IPS-18c (cell line): ENCODE results near the gene PLEK.
"Not testable (repeated sequence)": the region's sequence is repeated elsewhere in the genome, so short reads cannot be mapped to it uniquely, and the experiment has no call there.

Source experiments
- H3K4me3 ChIP-seq: 2 replicates; pipeline ENCODE4 v1.7.0; 2013; ENCODE audit warnings: low read depth, mild to moderate bottlenecking, low read length, moderate library complexity; ENCODE audit not compliant: insufficient read depth
- H3K9me3 ChIP-seq: one replicate; pipeline ENCODE4 v1.6.1; 2013; ENCODE audit warnings: mild to moderate bottlenecking, low read length, moderate library complexity; ENCODE audit not compliant: control insufficient read depth, insufficient read depth

Gene PLEK

GRCh38 chr2:68371581-68371980 is 6.5 kb downstream of the PLEK start:
- no peak overlapping the region for H3K4me3 ChIP-seq
- no peaks in the 10 kb centered on the region for H3K9me3 ChIP-seq

- Histone ChIP-seq H3K9me3 (no peaks in the 10 kb centered on the region), H3K4me3 (no peak overlapping the region)
These were observed 7.4 kb downstream of the PLEK start for GRCh38 chr2:68372485-68372884.

GRCh38 chr2:68374184-68374583 is 9.1 kb downstream of the PLEK start:
- no peaks in the 10 kb centered on the region for H3K9me3 ChIP-seq
- H3K4me3 ChIP-seq = no peak overlapping the region

- no peak overlapping the region for H3K4me3 ChIP-seq
- H3K9me3 ChIP-seq = no peaks in the 10 kb centered on the region
These were observed 10.5 kb downstream of the PLEK start for GRCh38 chr2:68375582-68375981.

GRCh38 chr2:68377137-68377780 is 12.2 kb downstream of the PLEK start:
- H3K4me3 ChIP-seq = no peak overlapping the region

GRCh38 chr2:68378779-68379178 is 13.7 kb downstream of the PLEK start:
- H3K4me3 ChIP-seq, H3K9me3 ChIP-seq: not testable (repeated sequence)

More at GRCh38 chr2:68377137-68377780, 12.2 kb downstream of the PLEK start:
- H3K9me3 ChIP-seq = no peaks in the 10 kb centered on the region

GRCh38 chr2:68379184-68379708 is 14.2 kb downstream of the PLEK start:
- Histone ChIP-seq H3K4me3 (no peak overlapping the region), H3K9me3 (no peaks in the 10 kb centered on the region)

- no peaks in the 10 kb centered on the region for H3K9me3 ChIP-seq
- H3K4me3 ChIP-seq = no peak overlapping the region
These were observed 18.7 kb downstream of the PLEK start for GRCh38 chr2:68383778-68384177.

GRCh38 chr2:68384485-68385107 is 19.5 kb downstream of the PLEK start:
- Histone ChIP-seq H3K9me3 (no peaks in the 10 kb centered on the region), H3K4me3 (no peak overlapping the region)

- no peaks in the 10 kb centered on the region for H3K9me3 ChIP-seq
- no peak overlapping the region for H3K4me3 ChIP-seq
These were observed 20.3 kb downstream of the PLEK start for GRCh38 chr2:68385220-68385906.

- no peak overlapping the region for H3K4me3 ChIP-seq
- no peaks in the 10 kb centered on the region for H3K9me3 ChIP-seq
These were observed 20.8 kb downstream of the PLEK start for GRCh38 chr2:68385907-68386287.

- Histone ChIP-seq H3K4me3 (no peak overlapping the region), H3K9me3 (no peaks in the 10 kb centered on the region)
These were observed 21.3 kb downstream of the PLEK start for GRCh38 chr2:68386365-68386764.

GRCh38 chr2:68387408-68388350 is 22.6 kb downstream of the PLEK start:
- Histone ChIP-seq H3K4me3 (no peak overlapping the region), H3K9me3 (no peaks in the 10 kb centered on the region)

- H3K9me3 ChIP-seq = no peaks in the 10 kb centered on the region
- no peak overlapping the region for H3K4me3 ChIP-seq
These were observed 23.3 kb downstream of the PLEK start for GRCh38 chr2:68388358-68388757.

- no peak overlapping the region for H3K4me3 ChIP-seq
- H3K9me3 ChIP-seq = no peaks in the 10 kb centered on the region
These were observed 23.7 kb downstream of the PLEK start for GRCh38 chr2:68388772-68389171.

- Histone ChIP-seq H3K4me3 (no peak overlapping the region), H3K9me3 (no peaks in the 10 kb centered on the region)
These were observed 25.0 kb downstream of the PLEK start for GRCh38 chr2:68390114-68390513.

- Histone ChIP-seq H3K4me3 (no peak overlapping the region), H3K9me3 (no peaks in the 10 kb centered on the region)
These were observed 25.5 kb downstream of the PLEK start for GRCh38 chr2:68390586-68390985.
